SK-N-SH (cell line): ENCODE measurements around the gene PSG6.
"Not testable (repeated sequence)": the region's sequence is repeated elsewhere in the genome, so short reads cannot be mapped to it uniquely, and the experiment has no call there.

Experiments
- RAD21 ChIP-seq: IDR thresholded peaks from 2 replicates; pipeline ENCODE4 v1.6.1; 2012; ENCODE audit warnings: mild to moderate bottlenecking, low read length
- TEAD4 ChIP-seq: IDR thresholded peaks from 2 replicates; pipeline ENCODE4 v1.4.0; 2012; ENCODE audit warnings: mild to moderate bottlenecking, borderline replicate concordance; ENCODE audit not compliant: insufficient read depth
- TF ChIP-seq, protein P1 (sequence below): fragments of 200-600 bp; sonication (generic); IDR thresholded peaks from 2 replicates; pipeline ENCODE4 v1.6.1; 2017; ENCODE audit warnings: antibody characterized with exemption, mild to moderate bottlenecking, moderate library complexity

GRCh38 chr19:42952126-42952525 is 34.4 kb upstream of the PSG6 start:
- TF ChIP-seq TEAD4, RAD21: not testable (repeated sequence)
- TF ChIP-seq, protein P1, sequence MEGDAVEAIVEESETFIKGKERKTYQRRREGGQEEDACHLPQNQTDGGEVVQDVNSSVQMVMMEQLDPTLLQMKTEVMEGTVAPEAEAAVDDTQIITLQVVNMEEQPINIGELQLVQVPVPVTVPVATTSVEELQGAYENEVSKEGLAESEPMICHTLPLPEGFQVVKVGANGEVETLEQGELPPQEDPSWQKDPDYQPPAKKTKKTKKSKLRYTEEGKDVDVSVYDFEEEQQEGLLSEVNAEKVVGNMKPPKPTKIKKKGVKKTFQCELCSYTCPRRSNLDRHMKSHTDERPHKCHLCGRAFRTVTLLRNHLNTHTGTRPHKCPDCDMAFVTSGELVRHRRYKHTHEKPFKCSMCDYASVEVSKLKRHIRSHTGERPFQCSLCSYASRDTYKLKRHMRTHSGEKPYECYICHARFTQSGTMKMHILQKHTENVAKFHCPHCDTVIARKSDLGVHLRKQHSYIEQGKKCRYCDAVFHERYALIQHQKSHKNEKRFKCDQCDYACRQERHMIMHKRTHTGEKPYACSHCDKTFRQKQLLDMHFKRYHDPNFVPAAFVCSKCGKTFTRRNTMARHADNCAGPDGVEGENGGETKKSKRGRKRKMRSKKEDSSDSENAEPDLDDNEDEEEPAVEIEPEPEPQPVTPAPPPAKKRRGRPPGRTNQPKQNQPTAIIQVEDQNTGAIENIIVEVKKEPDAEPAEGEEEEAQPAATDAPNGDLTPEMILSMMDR, result not testable (repeated sequence)
